ENCODE data around the gene SYT8. TPM values are rescaled to one million over a fixed set of nuclear protein-coding genes. Genes with fewer than 3 reads are reported as not detected.

The SYT8 gene
- total RNA-seq, 1 donor from 2014 or later, result 0.53 TPM

GRCh38 chr11:1820463-1821325 is 14.1 kb upstream of the SYT8 start:
- peak; percentile 60 for FAIRE-seq
- Histone ChIP-seq H3K36me3 (ENCODE audit: control insufficient read depth, insufficient read depth, low read length) (no peaks in the 10 kb centered on the region), H3K4me3 (ENCODE audit: low read depth, low read length) (no peak overlapping the region), H3K27me3 (ENCODE audit: control insufficient read depth, insufficient read depth, low read length) (no peaks in the 10 kb centered on the region)
- peak; percentile 96 for DNase-seq (ENCODE audit: low read depth)
- no peak for TF ChIP-seq CTCF (IDR thresholded peaks at IDR 0.05; ENCODE audit: insufficient read depth, low read length, severe bottlenecking)

GRCh38 chr11:1821562-1821961 is 13.2 kb upstream of the SYT8 start:
- FAIRE-seq (no peak), DNase-seq (ENCODE audit: low read depth) (no peak)
- TF ChIP-seq CTCF (IDR thresholded peaks at IDR 0.05; ENCODE audit: insufficient read depth, low read length, severe bottlenecking), result no peak

GRCh38 chr11:1822648-1823375 is 12.0 kb upstream of the SYT8 start:
- FAIRE-seq (no peak), DNase-seq (ENCODE audit: low read depth) (no peak)
- no peak overlapping the region for H3K4me3 ChIP-seq (ENCODE audit: low read depth, low read length)
- TF ChIP-seq CTCF (IDR thresholded peaks at IDR 0.05; ENCODE audit: insufficient read depth, low read length, severe bottlenecking), result no peak
- H3K36me3 ChIP-seq (ENCODE audit: control insufficient read depth, insufficient read depth, low read length), result no peaks in the 10 kb centered on the region
- H3K27me3 ChIP-seq (ENCODE audit: control insufficient read depth, insufficient read depth, low read length), result no peaks in the 10 kb centered on the region

More at GRCh38 chr11:1821562-1821961, 13.2 kb upstream of the SYT8 start:
- Histone ChIP-seq H3K27me3 (ENCODE audit: control insufficient read depth, insufficient read depth, low read length) (no peaks in the 10 kb centered on the region), H3K4me3 (ENCODE audit: low read depth, low read length) (no peak overlapping the region), H3K36me3 (ENCODE audit: control insufficient read depth, insufficient read depth, low read length) (no peaks in the 10 kb centered on the region)

- no peak overlapping the region for H3K4me3 ChIP-seq (ENCODE audit: low read depth, low read length)
- H3K36me3 ChIP-seq (ENCODE audit: control insufficient read depth, insufficient read depth, low read length), result no peaks in the 10 kb centered on the region
- no peak for FAIRE-seq
- no peak for TF ChIP-seq CTCF (IDR thresholded peaks at IDR 0.05; ENCODE audit: insufficient read depth, low read length, severe bottlenecking)
- H3K27me3 ChIP-seq (ENCODE audit: control insufficient read depth, insufficient read depth, low read length), result no peaks in the 10 kb centered on the region
- DNase-seq (ENCODE audit: low read depth), result no peak
Observed at GRCh38 chr11:1823376-1824220, 11.2 kb upstream of the SYT8 start.

GRCh38 chr11:1824221-1825038 is 10.4 kb upstream of the SYT8 start:
- Histone ChIP-seq H3K4me3 (ENCODE audit: low read depth, low read length) (no peak overlapping the region), H3K27me3 (ENCODE audit: control insufficient read depth, insufficient read depth, low read length) (no peaks in the 10 kb centered on the region), H3K36me3 (ENCODE audit: control insufficient read depth, insufficient read depth, low read length) (no peaks in the 10 kb centered on the region)
- no peak for DNase-seq (ENCODE audit: low read depth)
- TF ChIP-seq CTCF (IDR thresholded peaks at IDR 0.05; ENCODE audit: insufficient read depth, low read length, severe bottlenecking), result no peak
- peak; percentile 94 for FAIRE-seq

Measured in bronchial epithelial cell (primary cell).